ENCODE data around the gene MACF1.
"Not testable (repeated sequence)": the region's sequence is repeated elsewhere in the genome, so short reads cannot be mapped to it uniquely, and the experiment has no call there.

MACF1 gene

GRCh38 chr1:39181311-39181710 lies 23.2 kb upstream of the MACF1 start:
- no peak for DNase-seq (ENCODE audit: low read depth)

GRCh38 chr1:39182804-39183203 lies 21.7 kb upstream of the MACF1 start:
- no peak for DNase-seq (ENCODE audit: low read depth)

- peak; percentile 81 for DNase-seq (ENCODE audit: low read depth)
These were observed 20.8 kb upstream of the MACF1 start for GRCh38 chr1:39183503-39184353.

GRCh38 chr1:39184354-39184818 lies 20.1 kb upstream of the MACF1 start:
- no peak for DNase-seq (ENCODE audit: low read depth)

GRCh38 chr1:39187275-39188046 lies 17.0 kb upstream of the MACF1 start:
- DNase-seq (ENCODE audit: low read depth), result no peak

- DNase-seq (ENCODE audit: low read depth), result no peak
These were observed 14.9 kb upstream of the MACF1 start for GRCh38 chr1:39189592-39190041.

- no peak for DNase-seq (ENCODE audit: low read depth)
These were observed 14.4 kb upstream of the MACF1 start for GRCh38 chr1:39190096-39190495.

GRCh38 chr1:39194398-39195051 lies 10.0 kb upstream of the MACF1 start:
- no peak for DNase-seq (ENCODE audit: low read depth)

GRCh38 chr1:39195166-39196111 lies 9.1 kb upstream of the MACF1 start:
- DNase-seq (ENCODE audit: low read depth), result no peak

- DNase-seq (ENCODE audit: low read depth), result no peak
These were observed 8.0 kb upstream of the MACF1 start for GRCh38 chr1:39196244-39197215.

- no peak for DNase-seq (ENCODE audit: low read depth)
These were observed 4.9 kb upstream of the MACF1 start for GRCh38 chr1:39199593-39199992.

GRCh38 chr1:39205102-39205780 lies 746 bp downstream of the MACF1 start:
- no peak for DNase-seq (ENCODE audit: low read depth)

- DNase-seq (ENCODE audit: low read depth), result no peak
These were observed 1.4 kb downstream of the MACF1 start for GRCh38 chr1:39205781-39206464.

GRCh38 chr1:39208360-39208759 lies 3.9 kb downstream of the MACF1 start:
- not testable (repeated sequence) for DNase-seq (ENCODE audit: low read depth)

- DNase-seq (ENCODE audit: low read depth), result no peak
These were observed 6.2 kb downstream of the MACF1 start for GRCh38 chr1:39210649-39211048.

GRCh38 chr1:39212499-39212898 lies 8.0 kb downstream of the MACF1 start:
- DNase-seq (ENCODE audit: low read depth), result no peak

- peak; percentile 56 for DNase-seq (ENCODE audit: low read depth)
These were observed 9.1 kb downstream of the MACF1 start for GRCh38 chr1:39213511-39214002.

- DNase-seq (ENCODE audit: low read depth), result no peak
These were observed 9.7 kb downstream of the MACF1 start for GRCh38 chr1:39214021-39214713.

Data from HS-5 (cell line).